H9 (cell line): Measurements from ENCODE around the gene CYFIP1. TPM values are rescaled to one million over a fixed set of nuclear protein-coding genes. Genes with fewer than 3 reads are reported as not detected.

ENCODE experiments used
- DNase-seq: peaks from one replicate; pipeline ENCODE4 v3.0.0-alpha.2; 2017
- H2AFZ ChIP-seq: one replicate; pipeline ENCODE4 v1.6.1; 2013; ENCODE audit warnings: mild to moderate bottlenecking, low read length, control low read depth, moderate library complexity
- H2AK5ac ChIP-seq: 2 replicates; pipeline ENCODE4 v1.6.1; 2013; ENCODE audit warnings: low read length, control low read depth, mixed read lengths; ENCODE audit not compliant: insufficient read length
- H2BK120ac ChIP-seq: one replicate; pipeline ENCODE4 v1.6.1; 2013; ENCODE audit warnings: low read depth, mild to moderate bottlenecking, low read length, control low read depth, inconsistent platforms; ENCODE audit not compliant: poor library complexity, severe bottlenecking
- H2BK12ac ChIP-seq: 2 replicates; pipeline ENCODE4 v1.6.1; 2013; ENCODE audit warnings: low read length, control low read depth, mixed read lengths, low read depth; ENCODE audit not compliant: insufficient read length
- H2BK15ac ChIP-seq: 2 replicates; pipeline ENCODE4 v1.6.1; 2013; ENCODE audit warnings: low read depth, low read length, control low read depth
- H2BK20ac ChIP-seq: one replicate; pipeline ENCODE4 v1.6.1; 2013; ENCODE audit warnings: low read depth, mild to moderate bottlenecking, low read length, control low read depth, inconsistent platforms; ENCODE audit not compliant: poor library complexity, severe bottlenecking
- H2BK5ac ChIP-seq: 2 replicates; pipeline ENCODE4 v1.6.1; 2013; ENCODE audit warnings: low read length, control low read depth, mixed read lengths; ENCODE audit not compliant: insufficient read length
- H3K14ac ChIP-seq: 2 replicates; pipeline ENCODE4 v1.6.1; 2013; ENCODE audit warnings: low read length, control low read depth; ENCODE audit not compliant: insufficient read depth
- H3K18ac ChIP-seq: 2 replicates; pipeline ENCODE4 v1.6.1; 2013; ENCODE audit warnings: low read depth, mild to moderate bottlenecking, mixed read lengths, low read length, control low read depth; ENCODE audit not compliant: insufficient read length
- H3K23ac ChIP-seq: 2 replicates; pipeline ENCODE4 v1.6.1; 2013; ENCODE audit warnings: low read length, control low read depth, mixed read lengths, low read depth; ENCODE audit not compliant: insufficient read length
- H3K23me2 ChIP-seq: 2 replicates; pipeline ENCODE4 v1.6.1; 2013; ENCODE audit warnings: low read depth, mild to moderate bottlenecking, mixed read lengths, low read length, control low read depth; ENCODE audit not compliant: insufficient read length, poor library complexity, severe bottlenecking
- H3K27ac ChIP-seq: 2 replicates; pipeline ENCODE4 v1.5.1; 2013; ENCODE audit warnings: low read length, control low read depth, mixed read lengths, low read depth; ENCODE audit not compliant: insufficient read length
- H3K27me3 ChIP-seq: 2 replicates; pipeline ENCODE4 v1.6.1; 2013; ENCODE audit warnings: low read length, control low read depth, inconsistent platforms; ENCODE audit not compliant: insufficient read depth
- H3K4ac ChIP-seq: 2 replicates; pipeline ENCODE4 v1.6.1; 2013; ENCODE audit warnings: low read depth, mild to moderate bottlenecking, control low read depth, inconsistent platforms, low read length, moderate library complexity
- H3K4me1 ChIP-seq: 2 replicates; pipeline ENCODE4 v1.6.1; 2013; ENCODE audit warnings: low read length, control low read depth, inconsistent platforms; ENCODE audit not compliant: insufficient read depth
- H3K4me2 ChIP-seq: 2 replicates; pipeline ENCODE4 v1.6.1; 2013; ENCODE audit warnings: low read length, control low read depth, mixed read lengths; ENCODE audit not compliant: insufficient read length, insufficient read depth
- H3K56ac ChIP-seq: 2 replicates; pipeline ENCODE4 v1.6.1; 2013; ENCODE audit warnings: low read depth, mild to moderate bottlenecking, mixed read lengths, low read length, control low read depth; ENCODE audit not compliant: insufficient read length
- H3K79me1 ChIP-seq: 2 replicates; pipeline ENCODE4 v1.6.1; 2013; ENCODE audit warnings: low read depth, mild to moderate bottlenecking, moderate library complexity, low read length, control low read depth, inconsistent platforms; ENCODE audit not compliant: insufficient read depth, poor library complexity, severe bottlenecking
- H3K79me2 ChIP-seq: 2 replicates; pipeline ENCODE4 v1.6.1; 2013; ENCODE audit warnings: low read length, control low read depth, inconsistent platforms; ENCODE audit not compliant: insufficient read depth
- H3K9ac ChIP-seq: 2 replicates; pipeline ENCODE4 v1.6.1; 2013; ENCODE audit warnings: low read length, control low read depth, mixed read lengths; ENCODE audit not compliant: insufficient read length; ENCODE audit errors: extremely low read depth
- H3K9me3 ChIP-seq: one replicate; pipeline ENCODE4 v1.6.1; 2013; ENCODE audit warnings: low read depth, low read length, inconsistent platforms; ENCODE audit not compliant: control insufficient read depth
- H3T11ph ChIP-seq: one replicate; pipeline ENCODE4 v1.6.1; 2013; ENCODE audit warnings: mild to moderate bottlenecking, low read length, control low read depth, inconsistent platforms
- H4K20me1 ChIP-seq: one replicate; pipeline ENCODE4 v1.6.1; 2013; ENCODE audit not compliant: control insufficient read depth, insufficient read length, insufficient read depth
- H4K5ac ChIP-seq: 2 replicates; pipeline ENCODE4 v1.6.1; 2013; ENCODE audit warnings: low read depth, mild to moderate bottlenecking, mixed read lengths, low read length, control low read depth; ENCODE audit not compliant: insufficient read length
- H4K8ac ChIP-seq: replicated peaks from 2 replicates; pipeline ENCODE4 v1.6.1; 2013; ENCODE audit warnings: low read length, control low read depth, mixed read lengths, low read depth; ENCODE audit not compliant: insufficient read length
- H4K91ac ChIP-seq: 2 replicates; pipeline ENCODE4 v1.6.1; 2013; ENCODE audit warnings: low read depth, mild to moderate bottlenecking, moderate library complexity, mixed read lengths, low read length, control low read depth; ENCODE audit not compliant: insufficient read length
- H3K27ac Mint-ChIP-seq, 3 experiments: 2 replicates in 2 of 3; 3 replicates in 1 of 3; pipeline ENCODE4 v1.8.0; 2020 to 2021; ENCODE audit warnings: mixed read lengths in 3 of 3, mild to moderate bottlenecking in 1 of 3, moderate library complexity in 1 of 3
- H3K27me3 Mint-ChIP-seq: 2 replicates; pipeline ENCODE4 v1.8.0; 2021; ENCODE audit warnings: low read depth, mild to moderate bottlenecking, moderate library complexity, mixed read lengths
- H3K36me3 Mint-ChIP-seq, 3 experiments: 2 replicates in 2 of 3; 3 replicates in 1 of 3; pipeline ENCODE4 v1.8.0; 2020 to 2021; ENCODE audit warnings: low read depth in 3 of 3, mixed read lengths in 3 of 3; ENCODE audit not compliant: insufficient read depth in 1 of 3
- H3K4me1 Mint-ChIP-seq, 2 experiments: 2 replicates each; pipeline ENCODE4 v1.8.0; 2020; ENCODE audit warnings: mixed read lengths in 2 of 2
- H3K4me3 Mint-ChIP-seq, 2 experiments: 2 replicates in 1 of 2; 3 replicates in 1 of 2; pipeline ENCODE4 v1.8.0; 2020 to 2021; ENCODE audit warnings: mild to moderate bottlenecking in 2 of 2, mixed read lengths in 2 of 2, moderate library complexity in 1 of 2
- H3K9me3 Mint-ChIP-seq, 2 experiments: 2 replicates in 1 of 2; 3 replicates in 1 of 2; pipeline ENCODE4 v1.8.0; 2020; ENCODE audit warnings: mild to moderate bottlenecking in 2 of 2, mixed read lengths in 2 of 2, moderate library complexity in 1 of 2
- WGBS: extraction: QIAGEN DNeasy Blood & Tissue Kit; methylation state at CpG from one replicate; pipeline ENCODE4 v1.1.7; 2013; ENCODE audit warnings: missing lambda C conversion rate, low lambda C conversion rate, mixed read lengths; ENCODE audit not compliant: insufficient read length; ENCODE audit errors: extremely low coverage; 5-methylcytosine and 5-hydroxymethylcytosine counted together
- total RNA-seq: library from RNA; stranded (reverse); gene quantifications from 2 replicates; pipeline ENCODE4 v1.2.1, GENCODE V29; 2021
- TF ChIP-seq, protein P1 (sequence below): fragments of 200-600 bp; sonication (generic); conservative IDR thresholded peaks from 3 replicates; pipeline ENCODE4 v1.8.0; 2021; ENCODE audit warnings: antibody characterized with exemption, mild to moderate bottlenecking

CYFIP1 gene
- total RNA-seq, 1 experiment from 2014 or later: 71.2 TPM

DNA sequence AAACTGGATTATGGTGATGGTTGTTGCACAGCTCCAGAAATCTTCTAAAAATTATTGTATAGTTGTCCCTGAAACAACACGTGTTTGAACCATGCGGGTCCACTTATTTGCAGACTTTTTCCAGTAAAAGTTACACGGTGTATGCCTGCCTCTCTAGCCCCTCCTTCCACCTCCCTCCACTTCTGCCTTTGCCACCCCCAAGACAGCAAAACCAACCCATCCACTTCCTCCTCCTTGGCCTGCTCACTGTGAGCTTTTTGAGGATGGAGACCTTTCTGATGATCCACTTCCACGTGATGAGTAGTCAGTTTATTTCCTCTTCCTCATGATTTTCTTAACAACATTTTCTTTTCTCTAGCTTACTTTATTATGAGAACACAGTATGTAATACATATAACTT lies 5.4 kb downstream of the CYFIP1 start:
- TF ChIP-seq, protein P1, sequence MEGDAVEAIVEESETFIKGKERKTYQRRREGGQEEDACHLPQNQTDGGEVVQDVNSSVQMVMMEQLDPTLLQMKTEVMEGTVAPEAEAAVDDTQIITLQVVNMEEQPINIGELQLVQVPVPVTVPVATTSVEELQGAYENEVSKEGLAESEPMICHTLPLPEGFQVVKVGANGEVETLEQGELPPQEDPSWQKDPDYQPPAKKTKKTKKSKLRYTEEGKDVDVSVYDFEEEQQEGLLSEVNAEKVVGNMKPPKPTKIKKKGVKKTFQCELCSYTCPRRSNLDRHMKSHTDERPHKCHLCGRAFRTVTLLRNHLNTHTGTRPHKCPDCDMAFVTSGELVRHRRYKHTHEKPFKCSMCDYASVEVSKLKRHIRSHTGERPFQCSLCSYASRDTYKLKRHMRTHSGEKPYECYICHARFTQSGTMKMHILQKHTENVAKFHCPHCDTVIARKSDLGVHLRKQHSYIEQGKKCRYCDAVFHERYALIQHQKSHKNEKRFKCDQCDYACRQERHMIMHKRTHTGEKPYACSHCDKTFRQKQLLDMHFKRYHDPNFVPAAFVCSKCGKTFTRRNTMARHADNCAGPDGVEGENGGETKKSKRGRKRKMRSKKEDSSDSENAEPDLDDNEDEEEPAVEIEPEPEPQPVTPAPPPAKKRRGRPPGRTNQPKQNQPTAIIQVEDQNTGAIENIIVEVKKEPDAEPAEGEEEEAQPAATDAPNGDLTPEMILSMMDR: no peak
- Mint-ChIP-seq H3K9me3 (peaks cover 0 to 2% of the 10 kb centered on the region in 2 experiments; a peak in 3 of 5 replicates), H3K4me1 (peaks cover 11 to 12% of the 10 kb centered on the region in 2 experiments), H3K27me3 (peaks cover 25% of the 10 kb centered on the region), H3K27ac (no peak overlapping the region), H3K4me3 (no peak overlapping the region), H3K36me3 (peaks cover 0 to 13% (median 3%) of the 10 kb centered on the region in 3 experiments; a peak in 4 of 7 replicates)
- DNase-seq: no peak
- H3K79me1 ChIP-seq: peaks cover 17% of the 10 kb centered on the region
- H2BK120ac ChIP-seq: no peak overlapping the region
- H2BK15ac ChIP-seq: no peak overlapping the region
- WGBS: no CpG with 5 or more reads among the region's 4 CpGs
- no peak overlapping the region for H2BK12ac ChIP-seq
- H3K23ac ChIP-seq: no peak overlapping the region
- H3K9me3 ChIP-seq: no peaks in the 10 kb centered on the region
- 0 out of 2 replicates have a peak, but pooled peaks cover 2% of the 10 kb centered on the region for H3K4me1 ChIP-seq
- H3K23me2 ChIP-seq: peaks cover 10% of the 10 kb centered on the region
- H3K18ac ChIP-seq: no peak overlapping the region
- H3K27me3 ChIP-seq: peaks cover 6% of the 10 kb centered on the region; the same call in 1 of the 2 replicates
- H2AK5ac ChIP-seq: no peak overlapping the region
- no peak overlapping the region for H3K56ac ChIP-seq
- H4K8ac ChIP-seq: no peak overlapping the region
- no peak overlapping the region for H3K4ac ChIP-seq
- H3K4me2 ChIP-seq: no peak overlapping the region
- H3K14ac ChIP-seq: no peak overlapping the region
- H4K20me1 ChIP-seq: no peaks in the 10 kb centered on the region
- H3K79me2 ChIP-seq: peaks cover 2% of the 10 kb centered on the region; the same call in 1 of the 2 replicates
- H3K9ac ChIP-seq: no peak overlapping the region
- no peak overlapping the region for H3T11ph ChIP-seq
- no peak overlapping the region for H4K91ac ChIP-seq
- no peak overlapping the region for H2BK5ac ChIP-seq
- no peak overlapping the region for H2BK20ac ChIP-seq
- no peak overlapping the region for H3K27ac ChIP-seq
- H2AFZ ChIP-seq: no peak overlapping the region
- H4K5ac ChIP-seq: no peak overlapping the region
